HG02759 (cell line): ENCODE measurements around the gene OR6N2.
A peak's percentile ranks its signal among the peaks of the same experiment; 100 is the strongest.

Experiments used
- ATAC-seq: cut with Tn5 transposase; IDR thresholded peaks from one replicate; pipeline ENCODE4 v1.9.1; 2021; ENCODE audit warnings: mild to moderate bottlenecking, moderate library complexity; ENCODE audit not compliant: unreplicated experiment

Gene OR6N2

GRCh38 chr1:158781104-158781503 is at the start of gene OR6N2:
Gene OR6N2, minus strand, starts transcription at chr1:158781204. Its CDS starts 3,569 bp downstream, at chr1:158777635.
- no peak for ATAC-seq

GRCh38 chr1:158830074-158830677 is 49.2 kb upstream of the OR6N2 start:
- ATAC-seq = peak; percentile 54

- no peak for ATAC-seq
Observed at GRCh38 chr1:158821723-158822122, 40.7 kb upstream of the OR6N2 start.

GRCh38 chr1:158819461-158820443 is 38.7 kb upstream of the OR6N2 start:
- ATAC-seq = no peak

GRCh38 chr1:158818975-158819431 is 38.0 kb upstream of the OR6N2 start:
- ATAC-seq = no peak

- no peak for ATAC-seq
Observed at GRCh38 chr1:158818560-158818959, 37.6 kb upstream of the OR6N2 start.

- no peak for ATAC-seq
Observed at GRCh38 chr1:158814970-158815369, 34.0 kb upstream of the OR6N2 start.

GRCh38 chr1:158813164-158813563 is 32.2 kb upstream of the OR6N2 start:
- no peak for ATAC-seq

- ATAC-seq = no peak
Observed at GRCh38 chr1:158812336-158812735, 31.3 kb upstream of the OR6N2 start.

GRCh38 chr1:158810311-158810710 is 29.3 kb upstream of the OR6N2 start:
- ATAC-seq = no peak

- ATAC-seq = no peak
Observed at GRCh38 chr1:158809862-158810261, 28.9 kb upstream of the OR6N2 start.

GRCh38 chr1:158809256-158809655 is 28.3 kb upstream of the OR6N2 start:
- no peak for ATAC-seq

- ATAC-seq = no peak
Observed at GRCh38 chr1:158806916-158807536, 26.0 kb upstream of the OR6N2 start.

GRCh38 chr1:158803678-158804077 is 22.7 kb upstream of the OR6N2 start:
- no peak for ATAC-seq

- no peak for ATAC-seq
Observed at GRCh38 chr1:158801396-158801795, 20.4 kb upstream of the OR6N2 start.

GRCh38 chr1:158800526-158800925 is 19.5 kb upstream of the OR6N2 start:
- ATAC-seq = no peak

GRCh38 chr1:158799689-158800088 is 18.7 kb upstream of the OR6N2 start:
- no peak for ATAC-seq

- ATAC-seq = no peak
Observed at GRCh38 chr1:158798531-158798930, 17.5 kb upstream of the OR6N2 start.

- ATAC-seq = no peak
Observed at GRCh38 chr1:158794247-158794646, 13.2 kb upstream of the OR6N2 start.

GRCh38 chr1:158793604-158794003 is 12.6 kb upstream of the OR6N2 start:
- peak; percentile 50 for ATAC-seq
